Gastrocnemius medialis (tissue), 4 donors: ENCODE measurements around the gene DNM3.

ENCODE experiments used
- POLR2A ChIP-seq, 2 donors: fragments of 450-650 bp; IDR thresholded peaks; one replicate each; pipeline ENCODE4 v1.6.1; 2017; ENCODE audit warnings: antibody characterized with exemption in 2 of 2, mild to moderate bottlenecking in 2 of 2, moderate library complexity in 2 of 2
- TF ChIP-seq, protein P1 (sequence below), 5 experiments: fragments of 450-650 bp in 3 of 5; fragments of 200-600 bp in 2 of 5; sonication (generic) in 2 of 5; IDR thresholded peaks in 4 of 5; conservative IDR thresholded peaks in 1 of 5; 1 replicate in 4 of 5; 2 replicates in 1 of 5; pipeline ENCODE4 v1.5.1; 2016 to 2019; ENCODE audit warnings: antibody characterized with exemption in 5 of 5, mild to moderate bottlenecking in 3 of 5, moderate library complexity in 3 of 5

- TF ChIP-seq, protein P1, sequence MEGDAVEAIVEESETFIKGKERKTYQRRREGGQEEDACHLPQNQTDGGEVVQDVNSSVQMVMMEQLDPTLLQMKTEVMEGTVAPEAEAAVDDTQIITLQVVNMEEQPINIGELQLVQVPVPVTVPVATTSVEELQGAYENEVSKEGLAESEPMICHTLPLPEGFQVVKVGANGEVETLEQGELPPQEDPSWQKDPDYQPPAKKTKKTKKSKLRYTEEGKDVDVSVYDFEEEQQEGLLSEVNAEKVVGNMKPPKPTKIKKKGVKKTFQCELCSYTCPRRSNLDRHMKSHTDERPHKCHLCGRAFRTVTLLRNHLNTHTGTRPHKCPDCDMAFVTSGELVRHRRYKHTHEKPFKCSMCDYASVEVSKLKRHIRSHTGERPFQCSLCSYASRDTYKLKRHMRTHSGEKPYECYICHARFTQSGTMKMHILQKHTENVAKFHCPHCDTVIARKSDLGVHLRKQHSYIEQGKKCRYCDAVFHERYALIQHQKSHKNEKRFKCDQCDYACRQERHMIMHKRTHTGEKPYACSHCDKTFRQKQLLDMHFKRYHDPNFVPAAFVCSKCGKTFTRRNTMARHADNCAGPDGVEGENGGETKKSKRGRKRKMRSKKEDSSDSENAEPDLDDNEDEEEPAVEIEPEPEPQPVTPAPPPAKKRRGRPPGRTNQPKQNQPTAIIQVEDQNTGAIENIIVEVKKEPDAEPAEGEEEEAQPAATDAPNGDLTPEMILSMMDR (IDR thresholded peaks at IDR 0.05 in 4 of 5, conservative IDR thresholded peaks at IDR 0.05 in 1 of 5): no peak
- TF ChIP-seq POLR2A (IDR thresholded peaks at IDR 0.05): no peak
Measured at GRCh38 chr1:171811672-171812071, 29.6 kb upstream of the DNM3 start.
